Measurements from ENCODE around the gene TTC9B. TPM values are rescaled to one million over a fixed set of nuclear protein-coding genes. Genes with fewer than 3 reads are reported as not detected.

TTC9B gene
- total and polyA plus RNA-seq, 2 experiments from 2014 or later, result 0.63 to 1.0 TPM

DNA sequence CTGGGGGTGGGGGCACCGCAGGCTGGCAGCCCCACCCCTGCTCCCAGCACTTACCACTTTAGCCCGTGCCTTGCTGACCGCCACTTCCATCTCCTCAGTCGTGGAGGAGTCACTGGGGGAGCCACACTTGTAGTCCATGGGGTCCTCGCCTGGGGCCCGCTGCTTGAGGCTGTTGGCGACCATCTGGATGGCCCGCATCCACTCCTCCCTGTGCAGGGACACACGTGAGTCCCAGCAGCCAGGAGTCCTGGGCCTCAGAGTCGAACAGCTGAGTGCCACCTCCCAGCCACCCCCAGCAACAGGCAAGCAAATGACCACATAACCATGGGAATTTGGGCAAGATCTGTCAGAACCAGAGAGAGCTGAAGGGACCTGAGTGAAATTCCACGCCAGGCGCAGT lies 24.3 kb upstream of the TTC9B start (continued):
- TF ChIP-seq, protein P1, sequence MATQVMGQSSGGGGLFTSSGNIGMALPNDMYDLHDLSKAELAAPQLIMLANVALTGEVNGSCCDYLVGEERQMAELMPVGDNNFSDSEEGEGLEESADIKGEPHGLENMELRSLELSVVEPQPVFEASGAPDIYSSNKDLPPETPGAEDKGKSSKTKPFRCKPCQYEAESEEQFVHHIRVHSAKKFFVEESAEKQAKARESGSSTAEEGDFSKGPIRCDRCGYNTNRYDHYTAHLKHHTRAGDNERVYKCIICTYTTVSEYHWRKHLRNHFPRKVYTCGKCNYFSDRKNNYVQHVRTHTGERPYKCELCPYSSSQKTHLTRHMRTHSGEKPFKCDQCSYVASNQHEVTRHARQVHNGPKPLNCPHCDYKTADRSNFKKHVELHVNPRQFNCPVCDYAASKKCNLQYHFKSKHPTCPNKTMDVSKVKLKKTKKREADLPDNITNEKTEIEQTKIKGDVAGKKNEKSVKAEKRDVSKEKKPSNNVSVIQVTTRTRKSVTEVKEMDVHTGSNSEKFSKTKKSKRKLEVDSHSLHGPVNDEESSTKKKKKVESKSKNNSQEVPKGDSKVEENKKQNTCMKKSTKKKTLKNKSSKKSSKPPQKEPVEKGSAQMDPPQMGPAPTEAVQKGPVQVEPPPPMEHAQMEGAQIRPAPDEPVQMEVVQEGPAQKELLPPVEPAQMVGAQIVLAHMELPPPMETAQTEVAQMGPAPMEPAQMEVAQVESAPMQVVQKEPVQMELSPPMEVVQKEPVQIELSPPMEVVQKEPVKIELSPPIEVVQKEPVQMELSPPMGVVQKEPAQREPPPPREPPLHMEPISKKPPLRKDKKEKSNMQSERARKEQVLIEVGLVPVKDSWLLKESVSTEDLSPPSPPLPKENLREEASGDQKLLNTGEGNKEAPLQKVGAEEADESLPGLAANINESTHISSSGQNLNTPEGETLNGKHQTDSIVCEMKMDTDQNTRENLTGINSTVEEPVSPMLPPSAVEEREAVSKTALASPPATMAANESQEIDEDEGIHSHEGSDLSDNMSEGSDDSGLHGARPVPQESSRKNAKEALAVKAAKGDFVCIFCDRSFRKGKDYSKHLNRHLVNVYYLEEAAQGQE (IDR thresholded peaks at IDR 0.05; ENCODE audit: unreplicated experiment), result no peak

DNA sequence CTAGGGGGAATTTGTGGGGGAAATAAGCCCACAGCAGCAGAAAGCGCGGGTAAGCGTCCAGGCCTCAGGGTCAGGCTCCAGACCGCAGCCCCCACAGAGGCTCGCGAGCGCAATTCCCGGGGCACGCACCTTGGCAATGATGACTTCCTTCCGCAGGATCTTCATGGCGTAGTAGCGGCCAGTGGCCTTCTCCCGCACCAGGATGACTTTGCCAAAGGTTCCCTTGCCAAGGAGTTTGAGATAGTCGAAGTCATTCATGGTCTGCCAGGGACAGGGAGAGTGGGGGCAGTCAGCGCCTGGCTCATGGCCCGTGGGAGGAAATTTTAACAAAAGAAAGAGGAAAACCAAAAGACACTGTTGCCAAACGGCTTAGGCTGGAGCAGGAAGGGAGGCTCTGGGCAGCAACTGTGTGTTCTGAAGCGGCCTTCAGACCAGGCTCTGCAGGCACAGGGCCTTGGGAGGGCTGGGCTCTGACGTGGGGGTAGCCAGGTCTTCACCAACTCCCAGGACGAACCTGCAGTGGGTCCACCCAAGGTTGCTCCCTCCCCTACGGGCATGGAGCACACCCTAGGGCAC lies 23.7 kb upstream of the TTC9B start:
- TF ChIP-seq, protein P2, sequence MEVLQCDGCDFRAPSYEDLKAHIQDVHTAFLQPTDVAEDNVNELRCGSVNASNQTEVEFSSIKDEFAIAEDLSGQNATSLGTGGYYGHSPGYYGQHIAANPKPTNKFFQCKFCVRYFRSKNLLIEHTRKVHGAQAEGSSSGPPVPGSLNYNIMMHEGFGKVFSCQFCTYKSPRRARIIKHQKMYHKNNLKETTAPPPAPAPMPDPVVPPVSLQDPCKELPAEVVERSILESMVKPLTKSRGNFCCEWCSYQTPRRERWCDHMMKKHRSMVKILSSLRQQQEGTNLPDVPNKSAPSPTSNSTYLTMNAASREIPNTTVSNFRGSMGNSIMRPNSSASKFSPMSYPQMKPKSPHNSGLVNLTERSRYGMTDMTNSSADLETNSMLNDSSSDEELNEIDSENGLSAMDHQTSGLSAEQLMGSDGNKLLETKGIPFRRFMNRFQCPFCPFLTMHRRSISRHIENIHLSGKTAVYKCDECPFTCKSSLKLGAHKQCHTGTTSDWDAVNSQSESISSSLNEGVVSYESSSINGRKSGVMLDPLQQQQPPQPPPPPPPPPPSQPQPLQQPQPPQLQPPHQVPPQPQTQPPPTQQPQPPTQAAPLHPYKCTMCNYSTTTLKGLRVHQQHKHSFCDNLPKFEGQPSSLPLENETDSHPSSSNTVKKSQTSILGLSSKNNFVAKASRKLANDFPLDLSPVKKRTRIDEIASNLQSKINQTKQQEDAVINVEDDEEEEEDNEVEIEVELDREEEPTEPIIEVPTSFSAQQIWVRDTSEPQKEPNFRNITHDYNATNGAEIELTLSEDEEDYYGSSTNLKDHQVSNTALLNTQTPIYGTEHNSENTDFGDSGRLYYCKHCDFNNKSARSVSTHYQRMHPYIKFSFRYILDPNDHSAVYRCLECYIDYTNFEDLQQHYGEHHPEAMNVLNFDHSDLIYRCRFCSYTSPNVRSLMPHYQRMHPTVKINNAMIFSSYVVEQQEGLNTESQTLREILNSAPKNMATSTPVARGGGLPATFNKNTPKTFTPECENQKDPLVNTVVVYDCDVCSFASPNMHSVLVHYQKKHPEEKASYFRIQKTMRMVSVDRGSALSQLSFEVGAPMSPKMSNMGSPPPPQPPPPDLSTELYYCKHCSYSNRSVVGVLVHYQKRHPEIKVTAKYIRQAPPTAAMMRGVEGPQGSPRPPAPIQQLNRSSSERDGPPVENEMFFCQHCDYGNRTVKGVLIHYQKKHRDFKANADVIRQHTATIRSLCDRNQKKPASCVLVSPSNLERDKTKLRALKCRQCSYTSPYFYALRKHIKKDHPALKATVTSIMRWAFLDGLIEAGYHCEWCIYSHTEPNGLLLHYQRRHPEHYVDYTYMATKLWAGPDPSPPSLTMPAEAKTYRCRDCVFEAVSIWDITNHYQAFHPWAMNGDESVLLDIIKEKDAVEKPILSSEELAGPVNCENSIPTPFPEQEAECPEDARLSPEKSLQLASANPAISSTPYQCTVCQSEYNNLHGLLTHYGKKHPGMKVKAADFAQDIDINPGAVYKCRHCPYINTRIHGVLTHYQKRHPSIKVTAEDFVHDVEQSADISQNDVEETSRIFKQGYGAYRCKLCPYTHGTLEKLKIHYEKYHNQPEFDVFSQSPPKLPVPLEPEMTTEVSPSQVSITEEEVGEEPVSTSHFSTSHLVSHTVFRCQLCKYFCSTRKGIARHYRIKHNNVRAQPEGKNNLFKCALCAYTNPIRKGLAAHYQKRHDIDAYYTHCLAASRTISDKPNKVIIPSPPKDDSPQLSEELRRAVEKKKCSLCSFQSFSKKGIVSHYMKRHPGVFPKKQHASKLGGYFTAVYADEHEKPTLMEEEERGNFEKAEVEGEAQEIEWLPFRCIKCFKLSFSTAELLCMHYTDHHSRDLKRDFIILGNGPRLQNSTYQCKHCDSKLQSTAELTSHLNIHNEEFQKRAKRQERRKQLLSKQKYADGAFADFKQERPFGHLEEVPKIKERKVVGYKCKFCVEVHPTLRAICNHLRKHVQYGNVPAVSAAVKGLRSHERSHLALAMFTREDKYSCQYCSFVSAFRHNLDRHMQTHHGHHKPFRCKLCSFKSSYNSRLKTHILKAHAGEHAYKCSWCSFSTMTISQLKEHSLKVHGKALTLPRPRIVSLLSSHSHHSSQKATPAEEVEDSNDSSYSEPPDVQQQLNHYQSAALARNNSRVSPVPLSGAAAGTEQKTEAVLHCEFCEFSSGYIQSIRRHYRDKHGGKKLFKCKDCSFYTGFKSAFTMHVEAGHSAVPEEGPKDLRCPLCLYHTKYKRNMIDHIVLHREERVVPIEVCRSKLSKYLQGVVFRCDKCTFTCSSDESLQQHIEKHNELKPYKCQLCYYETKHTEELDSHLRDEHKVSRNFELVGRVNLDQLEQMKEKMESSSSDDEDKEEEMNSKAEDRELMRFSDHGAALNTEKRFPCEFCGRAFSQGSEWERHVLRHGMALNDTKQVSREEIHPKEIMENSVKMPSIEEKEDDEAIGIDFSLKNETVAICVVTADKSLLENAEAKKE (CRISPR knock-in tag; IDR thresholded peaks at IDR 0.05), result no peak
- TF ChIP-seq, protein P3, sequence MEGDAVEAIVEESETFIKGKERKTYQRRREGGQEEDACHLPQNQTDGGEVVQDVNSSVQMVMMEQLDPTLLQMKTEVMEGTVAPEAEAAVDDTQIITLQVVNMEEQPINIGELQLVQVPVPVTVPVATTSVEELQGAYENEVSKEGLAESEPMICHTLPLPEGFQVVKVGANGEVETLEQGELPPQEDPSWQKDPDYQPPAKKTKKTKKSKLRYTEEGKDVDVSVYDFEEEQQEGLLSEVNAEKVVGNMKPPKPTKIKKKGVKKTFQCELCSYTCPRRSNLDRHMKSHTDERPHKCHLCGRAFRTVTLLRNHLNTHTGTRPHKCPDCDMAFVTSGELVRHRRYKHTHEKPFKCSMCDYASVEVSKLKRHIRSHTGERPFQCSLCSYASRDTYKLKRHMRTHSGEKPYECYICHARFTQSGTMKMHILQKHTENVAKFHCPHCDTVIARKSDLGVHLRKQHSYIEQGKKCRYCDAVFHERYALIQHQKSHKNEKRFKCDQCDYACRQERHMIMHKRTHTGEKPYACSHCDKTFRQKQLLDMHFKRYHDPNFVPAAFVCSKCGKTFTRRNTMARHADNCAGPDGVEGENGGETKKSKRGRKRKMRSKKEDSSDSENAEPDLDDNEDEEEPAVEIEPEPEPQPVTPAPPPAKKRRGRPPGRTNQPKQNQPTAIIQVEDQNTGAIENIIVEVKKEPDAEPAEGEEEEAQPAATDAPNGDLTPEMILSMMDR (conservative IDR thresholded peaks at IDR 0.05; ENCODE audit: low read depth in 2 of 2), result no peak
- TF ChIP-seq, protein P1 (IDR thresholded peaks at IDR 0.05; ENCODE audit: unreplicated experiment), result no peak
- no peak for TF ChIP-seq STAT1 (IDR thresholded peaks at IDR 0.05; ENCODE audit: unreplicated experiment)
- TF ChIP-seq ZNF114 (CRISPR knock-in tag; IDR thresholded peaks at IDR 0.05), result no peak
- no peak overlapping the region for H3K4me3 ChIP-seq
- Mint-ChIP-seq H3K4me1 (peaks cover 7% of the 10 kb centered on the region), H3K4me3 (no peak overlapping the region), H3K27me3 (ENCODE audit: insufficient read depth, low read depth, poor library complexity) (peaks cover 4% of the 10 kb centered on the region), H3K27ac (peak overlapping the region; percentile 68; the same call in 1 of the 2 replicates), H3K9me3 (no peaks in the 10 kb centered on the region), H3K36me3 (ENCODE audit: low read depth) (peaks cover 18% of the 10 kb centered on the region)
- no peaks in the 10 kb centered on the region for H3F3A ChIP-seq (replicated peaks; ENCODE audit: low read depth)
- H3K4me2 ChIP-seq, result no peak overlapping the region
- H4K20me1 ChIP-seq (replicated peaks; ENCODE audit: insufficient read depth), result peaks cover 6% of the 10 kb centered on the region; the same call in 1 of the 2 replicates
- no peaks in the 10 kb centered on the region for H3K4me1 ChIP-seq (ENCODE audit: insufficient read depth)
- no peaks in the 10 kb centered on the region for H3K79me2 ChIP-seq (replicated peaks; ENCODE audit: insufficient read depth)
- no peaks in the 10 kb centered on the region; the same call in 1 of the 2 replicates for H3K36me3 ChIP-seq (ENCODE audit: insufficient read depth)
- no peaks in the 10 kb centered on the region for H3K27me3 ChIP-seq (ENCODE audit: insufficient read depth)
- DNase-seq (ENCODE audit: low spot score) (no peak), ATAC-seq (no peak)
- no peak overlapping the region for H3K27ac ChIP-seq (ENCODE audit: low read depth)
- H2AFZ ChIP-seq, result no peak overlapping the region
- no peaks in the 10 kb centered on the region for H3K9me2 ChIP-seq (ENCODE audit: insufficient read depth)
